Dermis blood vessel endothelial cell (primary cell): ENCODE data around the gene LRRC47. TPM values are rescaled to one million over a fixed set of nuclear protein-coding genes. Genes with fewer than 3 reads are reported as not detected.
"Not testable (repeated sequence)": the region's sequence is repeated elsewhere in the genome, so short reads cannot be mapped to it uniquely, and the experiment has no call there.

ENCODE experiments used
- DNase-seq: peaks from one replicate; pipeline ENCODE4 v3.0.0; 2010
- total RNA-seq: library from RNA; depleted of rRNA; stranded (reverse); fragments of >200 nt; gene quantifications from 2 replicates; pipeline ENCODE4 v1.2.3, GENCODE V29; 2014

Gene LRRC47
- total RNA-seq, 1 donor from 2014 or later: 50.9 TPM

GRCh38 chr1:3771108-3772026 lies 24.9 kb downstream of the LRRC47 start:
- no peak for DNase-seq

GRCh38 chr1:3770047-3770765 lies 26.1 kb downstream of the LRRC47 start:
- DNase-seq: no peak

DNA sequence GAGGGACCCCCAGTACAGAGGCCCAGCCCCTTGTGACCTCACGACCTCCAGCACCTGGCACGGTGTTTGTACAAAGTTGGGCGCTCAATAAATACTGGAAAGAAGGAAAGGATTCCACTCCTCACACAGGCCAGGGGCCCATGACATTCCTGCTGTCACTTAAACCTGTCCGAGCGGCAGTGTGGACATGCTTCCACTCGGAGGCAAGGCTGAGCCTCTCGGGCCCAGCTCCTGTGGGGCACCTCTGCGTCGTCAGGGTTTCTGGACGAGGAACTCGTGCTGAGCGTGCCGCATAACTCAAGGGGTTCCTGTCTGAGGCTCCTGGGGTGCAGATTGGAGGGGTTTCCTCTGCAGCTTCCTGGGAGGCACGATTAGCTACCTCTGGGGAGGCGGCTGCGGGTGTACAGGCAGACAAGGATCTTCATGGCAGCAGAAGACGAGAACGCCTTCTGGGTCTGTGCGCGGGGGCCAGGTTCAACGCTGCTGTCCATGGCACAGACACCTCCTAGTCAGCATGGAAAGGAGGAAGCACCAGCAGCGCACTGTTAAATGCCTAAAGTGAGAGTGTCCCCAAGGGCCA lies 27.4 kb downstream of the LRRC47 start:
- DNase-seq: no peak

- DNase-seq: no peak
Observed at GRCh38 chr1:3767328-3767925, 28.9 kb downstream of the LRRC47 start.

DNA sequence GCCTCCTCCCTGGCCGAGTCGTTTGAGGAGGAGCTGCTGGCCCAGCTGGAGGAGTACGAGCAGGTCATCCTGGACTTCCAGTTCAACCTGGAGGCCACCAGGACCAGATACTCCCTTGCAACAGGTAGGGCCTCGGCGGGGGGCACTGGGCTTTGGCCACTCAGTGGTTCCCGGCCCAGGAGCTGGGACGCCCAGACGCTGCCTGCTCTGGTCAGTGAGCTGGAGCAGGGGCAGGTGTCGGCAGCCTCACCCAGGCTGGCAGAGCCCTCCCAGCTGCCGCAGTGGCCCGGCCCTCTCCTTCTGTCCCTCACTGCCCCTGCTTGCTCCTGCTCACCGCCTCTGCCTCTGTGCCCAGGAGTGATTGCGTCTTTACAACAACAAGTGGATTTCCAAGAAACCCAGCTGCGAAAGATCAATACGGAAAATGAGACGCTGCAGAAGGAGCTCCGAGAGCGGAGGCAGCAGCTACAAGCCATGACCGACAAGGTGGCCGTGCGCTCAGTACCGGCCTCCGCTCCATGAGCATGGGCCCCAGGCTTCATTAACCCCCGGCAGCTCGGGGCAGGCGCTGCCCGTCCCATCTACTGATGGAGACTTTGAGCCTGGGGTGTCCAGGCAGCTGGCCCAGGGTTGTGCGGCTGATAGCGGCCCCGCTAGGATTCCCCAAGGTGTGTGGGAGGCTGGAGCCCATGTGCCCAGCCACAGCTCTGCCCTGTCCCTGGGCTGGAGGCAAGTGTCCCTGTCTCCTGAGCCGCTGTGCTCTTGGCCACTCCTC lies 32.8 kb downstream of the LRRC47 start:
- DNase-seq: no peak

DNA sequence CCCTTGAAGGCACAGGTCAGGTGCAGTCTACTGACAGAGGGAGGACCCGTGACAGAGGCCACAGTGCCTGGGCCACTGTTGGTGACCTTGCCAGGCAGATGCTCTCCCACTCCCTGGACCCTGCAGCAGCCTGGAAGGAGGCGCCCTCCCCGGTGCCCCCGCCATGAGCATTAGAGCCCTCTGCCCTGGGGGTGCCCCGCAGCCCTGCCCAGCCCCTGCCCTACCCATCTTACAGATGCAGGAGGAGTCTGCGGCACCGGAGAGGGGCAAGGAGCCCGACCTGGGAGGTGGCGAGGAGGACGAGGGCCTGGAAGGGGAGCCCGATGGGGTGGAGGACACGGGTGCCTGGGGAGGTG lies 33.4 kb downstream of the LRRC47 start:
- no peak for DNase-seq

GRCh38 chr1:3762151-3762872 lies 34.0 kb downstream of the LRRC47 start:
- DNase-seq: no peak

GRCh38 chr1:3761296-3762010 lies 34.8 kb downstream of the LRRC47 start:
- DNase-seq: no peak

DNA sequence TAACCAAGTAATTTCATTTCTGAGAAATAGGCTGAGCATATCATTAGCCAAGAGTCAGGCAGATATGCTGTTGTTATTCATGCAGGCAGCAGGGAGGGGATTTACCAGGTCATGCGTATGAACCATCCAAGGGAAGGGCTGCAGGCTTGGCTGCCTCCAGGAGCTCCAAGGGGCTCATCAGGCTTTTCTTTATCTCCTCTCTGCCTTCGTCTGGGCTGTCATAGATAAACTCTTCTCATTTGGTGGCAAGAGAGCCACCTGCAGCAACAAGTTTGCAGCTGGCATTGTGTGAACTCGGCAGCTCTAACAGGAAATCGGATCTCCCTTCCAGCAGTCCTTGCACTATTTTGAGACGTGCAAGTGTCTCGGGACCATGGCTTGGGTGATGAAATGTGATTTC lies 36.5 kb downstream of the LRRC47 start:
- no peak for DNase-seq

GRCh38 chr1:3759164-3759563 lies 37.1 kb downstream of the LRRC47 start:
- DNase-seq: no peak

DNA sequence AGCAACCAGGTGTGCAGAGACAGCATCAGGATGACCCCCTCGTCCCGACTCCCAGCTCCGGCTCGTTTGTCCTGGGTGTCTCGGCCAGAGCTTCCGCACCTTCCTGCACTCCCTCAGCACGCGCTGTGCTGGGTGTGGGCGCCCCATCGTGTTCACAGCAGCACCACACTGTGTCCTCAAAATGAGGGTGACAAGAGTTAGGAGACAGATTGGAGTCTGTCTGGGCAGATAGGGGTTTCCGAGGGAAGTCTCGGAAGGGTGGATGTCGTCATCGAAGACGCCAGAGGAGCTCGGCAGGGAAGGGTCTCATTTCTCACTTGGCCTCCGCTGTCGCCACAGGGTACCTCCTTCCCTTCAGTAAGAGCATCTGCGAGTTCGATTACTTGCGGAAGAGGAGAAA lies 39.9 kb downstream of the LRRC47 start:
- no peak for DNase-seq

DNA sequence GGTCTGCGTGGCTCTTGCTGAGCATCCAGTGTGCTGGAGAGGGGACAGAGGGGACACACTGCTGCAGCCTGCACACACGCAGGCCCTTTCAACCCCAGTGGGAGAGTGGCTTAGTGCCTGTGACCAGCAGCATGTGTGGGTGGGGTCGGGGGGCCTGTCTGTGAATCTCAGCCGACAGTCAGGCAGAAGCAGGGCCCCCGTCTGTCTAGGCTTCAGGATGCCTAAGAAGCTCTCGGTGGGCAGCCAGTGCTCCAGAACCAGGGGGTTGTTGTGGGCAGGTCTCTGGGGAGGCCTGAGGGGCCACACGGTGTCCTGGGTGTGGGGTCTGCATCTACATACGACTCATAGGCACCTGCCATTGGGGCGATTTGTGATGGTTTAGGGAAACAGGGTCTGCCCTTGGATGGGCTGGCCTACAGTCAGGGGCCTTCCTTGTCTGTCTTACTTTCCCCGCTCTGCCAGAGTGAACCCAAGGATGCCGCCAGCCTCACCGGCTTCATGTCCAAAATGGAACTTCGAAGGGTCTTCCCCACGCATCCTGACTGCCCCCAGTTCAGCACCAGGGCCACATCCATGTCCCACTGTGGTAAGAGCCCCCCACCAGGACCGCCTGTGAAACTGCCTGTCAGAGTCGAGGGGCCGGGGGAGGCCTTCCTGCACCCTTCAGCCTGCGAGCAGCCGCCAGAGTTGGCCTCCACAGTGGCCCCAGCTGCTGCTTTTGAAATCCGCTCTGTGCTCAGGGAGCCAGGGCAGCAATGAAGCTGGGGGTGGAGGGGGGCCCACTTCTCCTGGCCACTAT lies 42.4 kb downstream of the LRRC47 start:
- DNase-seq: no peak

GRCh38 chr1:3752400-3752945 lies 43.8 kb downstream of the LRRC47 start, which contains the start of gene CCDC27:
Gene CCDC27 (plus strand): TSS chr1:3752450. CDS start chr1:3752482, 32 bp downstream.
- no peak for DNase-seq

DNA sequence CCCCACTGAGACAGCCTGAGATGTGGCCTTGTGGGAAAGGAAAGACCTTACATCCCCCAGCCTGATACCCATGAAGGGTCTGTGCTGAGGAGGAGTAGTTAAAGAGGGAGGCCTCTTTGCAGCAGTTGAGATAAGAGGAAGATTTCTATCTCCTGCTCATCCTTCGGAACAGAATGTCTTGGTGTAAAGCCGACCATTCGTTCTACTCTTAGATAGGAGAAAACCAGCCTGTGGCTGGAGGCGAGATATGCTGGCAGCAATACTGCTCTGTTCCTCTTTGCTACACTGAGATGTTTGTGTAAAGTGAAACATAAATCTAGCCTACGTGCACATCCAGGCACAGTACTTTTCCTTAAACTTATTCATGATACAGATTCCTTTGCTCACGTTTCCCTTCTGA lies 45.6 kb downstream of the LRRC47 start:
- no peak for DNase-seq

DNA sequence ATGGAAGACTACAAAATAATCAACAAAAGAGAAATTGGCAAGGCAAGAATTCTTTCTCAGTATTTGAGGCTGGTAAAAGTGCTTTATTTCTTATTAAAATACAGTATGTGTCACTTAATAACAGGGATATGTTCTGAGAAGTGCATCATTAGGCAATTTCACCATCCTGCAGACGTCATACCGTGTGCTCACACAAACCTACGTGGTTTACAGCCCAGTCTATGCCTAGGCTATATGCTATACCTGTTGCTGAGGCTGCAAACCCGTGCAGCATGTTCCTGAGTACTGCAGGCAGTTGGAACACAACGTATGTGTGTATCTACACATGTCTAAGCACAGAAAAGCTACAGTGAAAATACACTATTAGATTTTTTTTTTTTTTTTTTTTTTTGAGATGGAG lies 46.8 kb downstream of the LRRC47 start:
- DNase-seq: no peak

DNA sequence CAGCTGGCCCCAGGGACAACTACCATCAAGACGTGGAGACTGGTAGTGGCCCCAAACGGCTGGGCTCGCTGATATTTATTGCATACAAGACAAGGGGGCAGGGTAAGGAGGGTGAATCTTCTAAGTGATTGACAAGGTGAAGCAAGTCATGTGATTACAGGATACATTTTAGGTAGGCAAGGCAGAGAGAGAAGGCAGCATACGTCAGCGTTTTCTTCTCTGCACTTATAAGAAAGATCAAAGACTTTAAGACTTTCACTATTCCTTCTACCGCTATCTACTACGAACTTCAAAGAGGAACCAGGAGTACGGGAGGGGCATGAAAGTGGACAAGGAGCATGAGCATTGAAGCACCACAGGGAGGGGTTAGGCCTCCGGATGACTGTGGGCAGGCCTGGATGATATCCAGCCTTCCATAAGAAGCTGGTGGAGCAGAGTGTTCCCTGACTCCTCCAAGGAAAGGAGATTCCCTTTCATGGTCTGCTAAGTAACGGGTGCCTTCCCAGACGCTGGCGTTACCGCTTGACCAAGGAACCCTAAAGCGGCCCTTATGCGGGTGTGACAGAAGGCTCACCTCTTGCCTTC lies 47.9 kb downstream of the LRRC47 start:
- DNase-seq: not testable (repeated sequence)

- no peak for DNase-seq
Observed at GRCh38 chr1:3747903-3748302, 48.4 kb downstream of the LRRC47 start.

GRCh38 chr1:3747522-3747848 lies 48.8 kb downstream of the LRRC47 start:
- no peak for DNase-seq

- peak; percentile 83 for DNase-seq
Observed at GRCh38 chr1:3746830-3747521, 49.3 kb downstream of the LRRC47 start.
